Erythroblast (primary cell): ENCODE data around the gene PTK6.

Experiments
- GATA1 ChIP-seq: IDR thresholded peaks from 2 replicates; pipeline ENCODE4 v1.6.1; 2011; ENCODE audit warnings: low read depth, mild to moderate bottlenecking, control low read depth, low read length, moderate library complexity
- POLR2A ChIP-seq: IDR thresholded peaks from 2 replicates; pipeline ENCODE4 v1.6.1; 2011; ENCODE audit warnings: mild to moderate bottlenecking, low read length

DNA sequence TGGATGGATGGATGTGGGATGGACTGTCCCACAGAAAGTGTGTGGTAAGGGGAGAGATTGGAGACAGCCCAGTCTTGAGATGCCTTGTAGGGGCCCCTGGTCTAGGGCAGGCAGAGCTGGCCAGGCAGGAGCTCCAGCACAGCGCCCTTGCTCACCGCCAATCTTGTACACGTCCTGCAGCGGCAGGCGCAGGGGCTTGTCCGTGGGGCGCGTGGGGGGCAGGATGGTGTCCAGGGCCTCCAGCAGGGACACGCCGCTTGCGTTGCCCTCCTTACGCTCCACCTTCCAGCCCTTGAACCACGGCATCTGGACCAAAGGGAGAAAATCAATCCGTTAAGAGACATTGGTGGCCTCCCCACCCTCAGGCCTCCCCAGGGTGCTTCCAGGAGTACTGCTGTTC lies 44.2 kb downstream of the PTK6 start:
- no peak for TF ChIP-seq POLR2A
- TF ChIP-seq GATA1: no peak
